T-helper 17 cell (primary cell): ENCODE results near the gene ZFYVE26. TPM values are rescaled to one million over a fixed set of nuclear protein-coding genes. Genes with fewer than 3 reads are reported as not detected.

Experiments
- ATAC-seq: fragments of 150-1000 bp; cut with Tn5 transposase; 2 replicates; pipeline ENCODE4 v1.10.0; 2021; ENCODE audit warnings: mild to moderate bottlenecking, moderate library complexity
- DNase-seq, 3 donors: peaks; one replicate each; pipeline versions ENCODE4 v3.0.0 to v3.0.0-alpha.2; 2020 to 2021
- H3K9me3 ChIP-seq: one replicate; pipeline ENCODE4 v1.7.0; 2013; ENCODE audit warnings: low read length, mild to moderate bottlenecking; ENCODE audit not compliant: control insufficient read depth, poor library complexity, severe bottlenecking
- H3K27ac Mint-ChIP-seq: one replicate; pipeline ENCODE4 v1.8.0; 2022; ENCODE audit warnings: mild to moderate bottlenecking, moderate library complexity, mixed read lengths
- H3K27me3 Mint-ChIP-seq: one replicate; pipeline ENCODE4 v1.8.0; 2022; ENCODE audit warnings: mixed read lengths
- H3K36me3 Mint-ChIP-seq: one replicate; pipeline ENCODE4 v1.8.0; 2022; ENCODE audit warnings: low read depth, mixed read lengths
- H3K4me1 Mint-ChIP-seq: one replicate; pipeline ENCODE4 v1.8.0; 2022; ENCODE audit warnings: mild to moderate bottlenecking, mixed read lengths
- H3K4me3 Mint-ChIP-seq: one replicate; pipeline ENCODE4 v1.8.0; 2022; ENCODE audit warnings: mild to moderate bottlenecking, moderate library complexity, mixed read lengths
- total RNA-seq, 4 donors: library from RNA in 2 of 4; stranded (reverse) in 2 of 4; gene quantifications; one replicate each; pipeline ENCODE4 v1.2.3 and lab custom pipeline; 2022 to 2026

Gene ZFYVE26
- 10 to 100 TPM; 25.0 to 29.9 TPM for total RNA-seq
- 63.6 to 101 reads per million in 2 donors for total RNA-seq (lab: John Stamatoyannopoulos, UW)

- peaks cover 2% of the 10 kb centered on the region for H3K36me3 Mint-ChIP-seq
- H3K4me1 Mint-ChIP-seq: peaks cover 29% of the 10 kb centered on the region
- H3K27ac Mint-ChIP-seq: peak within 1 kb of the TSS; percentile 98
- ATAC-seq (peak; percentile 96), DNase-seq (peak; percentile 77 to 81 (median 78))
- H3K4me3 Mint-ChIP-seq: peak within 1 kb of the TSS; percentile 94
- no peaks in the 10 kb centered on the region for H3K27me3 Mint-ChIP-seq
- H3K9me3 ChIP-seq: no peaks in the 10 kb centered on the region
Measured at GRCh38 chr14:67816326-67817002, at the start of gene ZFYVE26. ZFYVE26 (minus strand) TSS chr14:67816590; CDS start chr14:67815963, 627 bp downstream.

GRCh38 chr14:67863223-67863622 is 46.8 kb upstream of the ZFYVE26 start:
- H3K9me3 ChIP-seq: no peaks in the 10 kb centered on the region
- no peak overlapping the region for H3K4me3 Mint-ChIP-seq
- H3K27me3 Mint-ChIP-seq: no peaks in the 10 kb centered on the region
- peaks cover 6% of the 10 kb centered on the region for H3K4me1 Mint-ChIP-seq
- H3K27ac Mint-ChIP-seq: no peak overlapping the region
- peaks cover 13% of the 10 kb centered on the region for H3K36me3 Mint-ChIP-seq
- DNase-seq: no peak
- ATAC-seq: no peak

- ATAC-seq (no peak), DNase-seq (no peak)
- Mint-ChIP-seq H3K4me3 (no peak overlapping the region), H3K4me1 (peaks cover 6% of the 10 kb centered on the region), H3K27ac (no peak overlapping the region), H3K36me3 (peaks cover 7% of the 10 kb centered on the region), H3K27me3 (no peaks in the 10 kb centered on the region)
- no peaks in the 10 kb centered on the region for H3K9me3 ChIP-seq
Measured at GRCh38 chr14:67859169-67859749, 42.9 kb upstream of the ZFYVE26 start.

GRCh38 chr14:67857778-67858350 is 41.5 kb upstream of the ZFYVE26 start:
- H3K9me3 ChIP-seq: no peaks in the 10 kb centered on the region
- no peaks in the 10 kb centered on the region for H3K27me3 Mint-ChIP-seq
- no peak for DNase-seq
- H3K4me1 Mint-ChIP-seq: no peaks in the 10 kb centered on the region
- no peak overlapping the region for H3K4me3 Mint-ChIP-seq
- peaks cover 4% of the 10 kb centered on the region for H3K36me3 Mint-ChIP-seq
- H3K27ac Mint-ChIP-seq: no peak overlapping the region
- ATAC-seq: no peak

GRCh38 chr14:67856827-67857226 is 40.4 kb upstream of the ZFYVE26 start:
- Mint-ChIP-seq H3K4me1 (no peaks in the 10 kb centered on the region), H3K4me3 (no peak overlapping the region), H3K36me3 (peaks cover 4% of the 10 kb centered on the region), H3K27ac (no peak overlapping the region), H3K27me3 (no peaks in the 10 kb centered on the region)
- no peak for DNase-seq
- no peak for ATAC-seq
- H3K9me3 ChIP-seq: no peaks in the 10 kb centered on the region

- no peak overlapping the region for H3K27ac Mint-ChIP-seq
- peaks cover 6% of the 10 kb centered on the region for H3K36me3 Mint-ChIP-seq
- DNase-seq: no peak
- H3K9me3 ChIP-seq: no peaks in the 10 kb centered on the region
- no peak overlapping the region for H3K4me3 Mint-ChIP-seq
- ATAC-seq: no peak
- H3K4me1 Mint-ChIP-seq: peaks cover 9% of the 10 kb centered on the region
- H3K27me3 Mint-ChIP-seq: no peaks in the 10 kb centered on the region
Measured at GRCh38 chr14:67853715-67854114, 37.3 kb upstream of the ZFYVE26 start.

GRCh38 chr14:67852926-67853604 is 36.7 kb upstream of the ZFYVE26 start:
- DNase-seq: no peak
- Mint-ChIP-seq H3K4me3 (no peak overlapping the region), H3K27ac (no peak overlapping the region), H3K4me1 (peaks cover 9% of the 10 kb centered on the region), H3K36me3 (peaks cover 3% of the 10 kb centered on the region), H3K27me3 (no peaks in the 10 kb centered on the region)
- peaks cover 4% of the 10 kb centered on the region for H3K9me3 ChIP-seq
- ATAC-seq: peak; percentile 32

- H3K27ac Mint-ChIP-seq: peak overlapping the region; percentile 1
- ATAC-seq: no peak
- peaks cover 9% of the 10 kb centered on the region for H3K4me1 Mint-ChIP-seq
- H3K36me3 Mint-ChIP-seq: peaks cover 2% of the 10 kb centered on the region
- no peaks in the 10 kb centered on the region for H3K27me3 Mint-ChIP-seq
- peaks cover 4% of the 10 kb centered on the region for H3K9me3 ChIP-seq
- DNase-seq: no peak
- H3K4me3 Mint-ChIP-seq: no peak overlapping the region
Measured at GRCh38 chr14:67851785-67852410, 35.5 kb upstream of the ZFYVE26 start.

- H3K4me1 Mint-ChIP-seq: peaks cover 9% of the 10 kb centered on the region
- peaks cover 5% of the 10 kb centered on the region for H3K36me3 Mint-ChIP-seq
- ATAC-seq (no peak), DNase-seq (no peak)
- no peak overlapping the region for H3K4me3 Mint-ChIP-seq
- no peaks in the 10 kb centered on the region for H3K27me3 Mint-ChIP-seq
- peaks cover 4% of the 10 kb centered on the region for H3K9me3 ChIP-seq
- H3K27ac Mint-ChIP-seq: peak overlapping the region; percentile 1
Measured at GRCh38 chr14:67850066-67850830, 33.9 kb upstream of the ZFYVE26 start.

- H3K4me3 Mint-ChIP-seq: no peak overlapping the region
- ATAC-seq: no peak
- H3K4me1 Mint-ChIP-seq: peaks cover 12% of the 10 kb centered on the region
Measured at GRCh38 chr14:67846029-67846610, 29.7 kb upstream of the ZFYVE26 start.

GRCh38 chr14:67837011-67837624 is 20.7 kb upstream of the ZFYVE26 start:
- DNase-seq (peak in 2 of 3 donors; percentile 30 to 41), ATAC-seq (peak; percentile 75)
- Mint-ChIP-seq H3K27ac (no peak overlapping the region), H3K4me1 (peaks cover 3% of the 10 kb centered on the region), H3K4me3 (no peak overlapping the region), H3K36me3 (peaks cover 8% of the 10 kb centered on the region), H3K27me3 (no peaks in the 10 kb centered on the region)
- H3K9me3 ChIP-seq: no peaks in the 10 kb centered on the region

More at GRCh38 chr14:67846029-67846610, 29.7 kb upstream of the ZFYVE26 start:
- Mint-ChIP-seq H3K27me3 (no peaks in the 10 kb centered on the region), H3K36me3 (peaks cover 9% of the 10 kb centered on the region), H3K27ac (no peak overlapping the region)
- H3K9me3 ChIP-seq: peaks cover 4% of the 10 kb centered on the region
- DNase-seq: no peak

- DNase-seq: no peak
- Mint-ChIP-seq H3K4me1 (peaks cover 3% of the 10 kb centered on the region), H3K27ac (no peak overlapping the region), H3K27me3 (no peaks in the 10 kb centered on the region), H3K4me3 (no peak overlapping the region), H3K36me3 (peaks cover 8% of the 10 kb centered on the region)
- H3K9me3 ChIP-seq: no peaks in the 10 kb centered on the region
- ATAC-seq: no peak
Measured at GRCh38 chr14:67835596-67835995, 19.2 kb upstream of the ZFYVE26 start.
